PC-3 (cell line): Measurements from ENCODE around the gene AFTPH.

Experiments
- CTCF ChIP-seq: fragments of 300-600 bp; sonication (generic); conservative IDR thresholded peaks from 2 replicates; pipeline ENCODE4 v1.5.1; 2017; ENCODE audit warnings: antibody characterized with exemption, low read depth, mild to moderate bottlenecking, low read length
- EZH2 ChIP-seq: fragments of 300-600 bp; sonication (generic); IDR thresholded peaks from one replicate; pipeline ENCODE4 v1.6.1; 2017; ENCODE audit warnings: antibody characterized with exemption, mild to moderate bottlenecking, low read length; ENCODE audit not compliant: unreplicated experiment

DNA sequence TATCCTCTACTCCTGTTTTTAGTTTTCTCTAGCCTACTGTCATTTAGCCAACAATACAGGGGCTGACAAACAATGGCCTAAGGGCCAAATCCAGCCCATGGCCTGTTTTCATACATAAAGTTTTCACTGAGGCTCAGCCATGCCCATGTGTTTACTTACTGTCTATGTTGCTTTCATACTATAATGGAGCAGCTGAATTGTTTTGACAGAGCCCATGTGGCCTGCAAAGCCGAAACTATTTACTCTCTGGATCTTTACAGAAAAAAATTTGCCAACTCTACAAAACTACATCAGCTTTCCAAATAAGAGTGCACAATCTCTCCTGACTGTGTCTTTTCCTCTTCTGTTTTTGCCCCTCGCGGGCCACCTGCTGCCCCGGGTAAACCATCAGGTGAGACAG, 46.1 kb upstream of the AFTPH start:
- no peak for TF ChIP-seq CTCF
- no peak for TF ChIP-seq EZH2
